Activated T-cell treated with anti-CD3 and anti-CD28 coated beads, Interleukin-2, amount 50 U/mL, for 4 hours (primary cell): Measurements from ENCODE around the gene RORB. TPM values are rescaled to one million over a fixed set of nuclear protein-coding genes. Genes with fewer than 3 reads are reported as not detected.

Experiments
- ATAC-seq, 2 donors: fragments of 200-7000 bp; cut with Tn5 transposase; one replicate each; pipeline ENCODE4 v1.10.0; 2021
- DNase-seq: peaks from one replicate; pipeline ENCODE4 v3.0.0-alpha.2; 2020
- H3K27me3 Mint-ChIP-seq: one replicate; pipeline ENCODE4 v1.8.0; 2021; ENCODE audit warnings: low read depth, mixed read lengths
- H3K36me3 Mint-ChIP-seq: one replicate; pipeline ENCODE4 v1.8.0; 2022; ENCODE audit warnings: mixed read lengths; ENCODE audit not compliant: insufficient read depth
- H3K4me1 Mint-ChIP-seq: one replicate; pipeline ENCODE4 v1.8.0; 2021; ENCODE audit warnings: low read depth, mixed read lengths
- H3K4me3 Mint-ChIP-seq: one replicate; pipeline ENCODE4 v1.8.0; 2021; ENCODE audit warnings: mild to moderate bottlenecking, moderate library complexity, mixed read lengths
- H3K9me3 Mint-ChIP-seq: one replicate; pipeline ENCODE4 v1.8.0; 2021; ENCODE audit warnings: mixed read lengths
- total RNA-seq, 3 donors: library from RNA; stranded (reverse); gene quantifications; one replicate each; pipeline ENCODE4 v1.2.1, GENCODE V29; 2021

RORB gene
- total RNA-seq, 3 donors from 2014 or later = 0.03 TPM; not detected in 2

- H3K4me3 Mint-ChIP-seq = no peak overlapping the region
- no peaks in the 10 kb centered on the region for H3K36me3 Mint-ChIP-seq
- no peaks in the 10 kb centered on the region for H3K9me3 Mint-ChIP-seq
- peaks cover 5% of the 10 kb centered on the region for H3K27me3 Mint-ChIP-seq
- H3K4me1 Mint-ChIP-seq = no peaks in the 10 kb centered on the region
- ATAC-seq = no peak
- no peak for DNase-seq
These were observed 238.6 kb downstream of the RORB start for GRCh38 chr9:74735761-74736160.

GRCh38 chr9:74736646-74737045 is 239.5 kb downstream of the RORB start:
- ATAC-seq (no peak), DNase-seq (no peak)
- H3K36me3 Mint-ChIP-seq = no peaks in the 10 kb centered on the region
- no peaks in the 10 kb centered on the region for H3K9me3 Mint-ChIP-seq
- peaks cover 10% of the 10 kb centered on the region for H3K27me3 Mint-ChIP-seq
- H3K4me3 Mint-ChIP-seq = no peak overlapping the region
- no peaks in the 10 kb centered on the region for H3K4me1 Mint-ChIP-seq

- DNase-seq = no peak
- no peak overlapping the region for H3K4me3 Mint-ChIP-seq
- peaks cover 23% of the 10 kb centered on the region for H3K27me3 Mint-ChIP-seq
- H3K9me3 Mint-ChIP-seq = no peaks in the 10 kb centered on the region
- H3K36me3 Mint-ChIP-seq = no peaks in the 10 kb centered on the region
- H3K4me1 Mint-ChIP-seq = peaks cover 3% of the 10 kb centered on the region
- ATAC-seq = no peak
These were observed 245.2 kb downstream of the RORB start for GRCh38 chr9:74742191-74742790.
